ENCODE data around the gene DBNL.

DBNL gene

GRCh38 chr7:44045226-44046014 is 918 bp downstream of the DBNL start:
- peak; percentile 35 for DNase-seq

GRCh38 chr7:44046321-44047061 is 2.0 kb downstream of the DBNL start:
- peak; percentile 58 for DNase-seq

- no peak for DNase-seq
Measured at GRCh38 chr7:44048031-44048795, 3.7 kb downstream of the DBNL start.

GRCh38 chr7:44050121-44050914 is 5.8 kb downstream of the DBNL start:
- DNase-seq: no peak

- DNase-seq: no peak
Measured at GRCh38 chr7:44050915-44051560, 6.5 kb downstream of the DBNL start.

- no peak for DNase-seq
Measured at GRCh38 chr7:44051611-44052220, 7.2 kb downstream of the DBNL start.

- DNase-seq: no peak
Measured at GRCh38 chr7:44052771-44053365, 8.4 kb downstream of the DBNL start.

GRCh38 chr7:44056681-44057080 is 12.2 kb downstream of the DBNL start:
- no peak for DNase-seq

- DNase-seq: no peak
Measured at GRCh38 chr7:44057181-44057848, 12.8 kb downstream of the DBNL start.

- no peak for DNase-seq
Measured at GRCh38 chr7:44057849-44058758, 13.6 kb downstream of the DBNL start.

GRCh38 chr7:44058759-44059218 is 14.3 kb downstream of the DBNL start:
- no peak for DNase-seq

GRCh38 chr7:44059219-44060090 is 15.0 kb downstream of the DBNL start:
- no peak for DNase-seq

GRCh38 chr7:44060091-44060947 is 15.8 kb downstream of the DBNL start:
- DNase-seq: no peak

- no peak for DNase-seq
Measured at GRCh38 chr7:44060948-44061644, 16.6 kb downstream of the DBNL start.

GRCh38 chr7:44061645-44062179 is 17.2 kb downstream of the DBNL start:
- no peak for DNase-seq

- no peak for DNase-seq
Measured at GRCh38 chr7:44062180-44062902, 17.8 kb downstream of the DBNL start.

All from CD4-positive, alpha-beta T cell treated with Interleukin-12 subunit alpha and Interleukin-12 subunit beta, for 1 hour (primary cell).